Measurements from ENCODE around the gene NLRP6. TPM values are rescaled to one million over a fixed set of nuclear protein-coding genes. Genes with fewer than 3 reads are reported as not detected.

The NLRP6 gene
- total RNA-seq, 4 donors from 2014 or later, result 0.15 to 1.3 (median 0.64) TPM

DNA sequence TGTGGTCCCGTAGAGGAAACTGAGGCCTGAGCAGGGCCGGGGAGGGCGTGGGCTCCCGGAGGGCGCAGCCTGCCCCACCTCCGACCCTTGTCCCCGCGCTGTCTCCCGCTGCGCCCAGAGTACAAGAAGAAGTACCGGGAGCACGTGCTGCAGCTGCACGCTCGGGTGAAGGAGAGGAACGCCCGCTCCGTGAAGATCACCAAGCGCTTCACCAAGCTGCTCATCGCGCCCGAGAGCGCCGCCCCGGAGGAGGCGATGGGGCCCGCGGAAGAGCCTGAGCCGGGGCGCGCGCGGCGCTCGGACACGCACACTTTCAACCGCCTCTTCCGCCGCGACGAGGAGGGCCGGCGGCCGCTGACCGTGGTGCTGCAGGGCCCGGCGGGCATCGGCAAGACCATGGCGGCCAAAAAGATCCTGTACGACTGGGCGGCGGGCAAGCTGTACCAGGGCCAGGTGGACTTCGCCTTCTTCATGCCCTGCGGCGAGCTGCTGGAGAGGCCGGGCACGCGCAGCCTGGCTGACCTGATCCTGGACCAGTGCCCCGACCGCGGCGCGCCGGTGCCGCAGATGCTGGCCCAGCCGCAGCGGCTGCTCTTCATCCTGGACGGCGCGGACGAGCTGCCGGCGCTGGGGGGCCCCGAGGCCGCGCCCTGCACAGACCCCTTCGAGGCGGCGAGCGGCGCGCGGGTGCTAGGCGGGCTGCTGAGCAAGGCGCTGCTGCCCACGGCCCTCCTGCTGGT, 1.9 kb downstream of the NLRP6 start:
- peaks cover 34% of the 10 kb centered on the region for H3K4me1 ChIP-seq
- H3K27ac ChIP-seq, result no peak overlapping the region
- H3K9me3 ChIP-seq, result no peaks in the 10 kb centered on the region
- DNase-seq (ENCODE audit: low spot score in 2 of 2), result peak; percentile 66 to 74
- H3K36me3 ChIP-seq, result no peaks in the 10 kb centered on the region
- 1% methylated on average over 16 of the region's 85 CpGs for WGBS
- peaks cover 73% of the 10 kb centered on the region for H3K27me3 ChIP-seq
- peak overlapping the region; percentile 44 for H3K4me3 ChIP-seq
- TF ChIP-seq EP300 (IDR thresholded peaks at IDR 0.05) (no peak), POLR2A (IDR thresholded peaks at IDR 0.05) (no peak), POLR2AphosphoS5 (IDR thresholded peaks at IDR 0.05) (no peak)
- TF ChIP-seq, protein P1, sequence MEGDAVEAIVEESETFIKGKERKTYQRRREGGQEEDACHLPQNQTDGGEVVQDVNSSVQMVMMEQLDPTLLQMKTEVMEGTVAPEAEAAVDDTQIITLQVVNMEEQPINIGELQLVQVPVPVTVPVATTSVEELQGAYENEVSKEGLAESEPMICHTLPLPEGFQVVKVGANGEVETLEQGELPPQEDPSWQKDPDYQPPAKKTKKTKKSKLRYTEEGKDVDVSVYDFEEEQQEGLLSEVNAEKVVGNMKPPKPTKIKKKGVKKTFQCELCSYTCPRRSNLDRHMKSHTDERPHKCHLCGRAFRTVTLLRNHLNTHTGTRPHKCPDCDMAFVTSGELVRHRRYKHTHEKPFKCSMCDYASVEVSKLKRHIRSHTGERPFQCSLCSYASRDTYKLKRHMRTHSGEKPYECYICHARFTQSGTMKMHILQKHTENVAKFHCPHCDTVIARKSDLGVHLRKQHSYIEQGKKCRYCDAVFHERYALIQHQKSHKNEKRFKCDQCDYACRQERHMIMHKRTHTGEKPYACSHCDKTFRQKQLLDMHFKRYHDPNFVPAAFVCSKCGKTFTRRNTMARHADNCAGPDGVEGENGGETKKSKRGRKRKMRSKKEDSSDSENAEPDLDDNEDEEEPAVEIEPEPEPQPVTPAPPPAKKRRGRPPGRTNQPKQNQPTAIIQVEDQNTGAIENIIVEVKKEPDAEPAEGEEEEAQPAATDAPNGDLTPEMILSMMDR (IDR thresholded peaks at IDR 0.05), result no peak

DNA sequence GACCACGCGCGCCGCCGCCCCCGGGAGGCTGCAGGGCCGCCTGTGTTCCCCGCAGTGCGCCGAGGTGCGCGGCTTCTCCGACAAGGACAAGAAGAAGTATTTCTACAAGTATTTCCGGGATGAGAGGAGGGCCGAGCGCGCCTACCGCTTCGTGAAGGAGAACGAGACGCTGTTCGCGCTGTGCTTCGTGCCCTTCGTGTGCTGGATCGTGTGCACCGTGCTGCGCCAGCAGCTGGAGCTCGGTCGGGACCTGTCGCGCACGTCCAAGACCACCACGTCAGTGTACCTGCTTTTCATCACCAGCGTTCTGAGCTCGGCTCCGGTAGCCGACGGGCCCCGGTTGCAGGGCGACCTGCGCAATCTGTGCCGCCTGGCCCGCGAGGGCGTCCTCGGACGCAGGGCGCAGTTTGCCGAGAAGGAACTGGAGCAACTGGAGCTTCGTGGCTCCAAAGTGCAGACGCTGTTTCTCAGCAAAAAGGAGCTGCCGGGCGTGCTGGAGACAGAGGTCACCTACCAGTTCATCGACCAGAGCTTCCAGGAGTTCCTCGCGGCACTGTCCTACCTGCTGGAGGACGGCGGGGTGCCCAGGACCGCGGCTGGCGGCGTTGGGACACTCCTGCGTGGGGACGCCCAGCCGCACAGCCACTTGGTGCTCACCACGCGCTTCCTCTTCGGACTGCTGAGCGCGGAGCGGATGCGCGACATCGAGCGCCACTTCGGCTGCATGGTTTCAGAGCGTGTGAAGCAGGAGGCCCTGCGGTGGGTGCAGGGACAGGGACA, 2.7 kb downstream of the NLRP6 start:
- peak overlapping the region; percentile 44 for H3K4me3 ChIP-seq

DNA sequence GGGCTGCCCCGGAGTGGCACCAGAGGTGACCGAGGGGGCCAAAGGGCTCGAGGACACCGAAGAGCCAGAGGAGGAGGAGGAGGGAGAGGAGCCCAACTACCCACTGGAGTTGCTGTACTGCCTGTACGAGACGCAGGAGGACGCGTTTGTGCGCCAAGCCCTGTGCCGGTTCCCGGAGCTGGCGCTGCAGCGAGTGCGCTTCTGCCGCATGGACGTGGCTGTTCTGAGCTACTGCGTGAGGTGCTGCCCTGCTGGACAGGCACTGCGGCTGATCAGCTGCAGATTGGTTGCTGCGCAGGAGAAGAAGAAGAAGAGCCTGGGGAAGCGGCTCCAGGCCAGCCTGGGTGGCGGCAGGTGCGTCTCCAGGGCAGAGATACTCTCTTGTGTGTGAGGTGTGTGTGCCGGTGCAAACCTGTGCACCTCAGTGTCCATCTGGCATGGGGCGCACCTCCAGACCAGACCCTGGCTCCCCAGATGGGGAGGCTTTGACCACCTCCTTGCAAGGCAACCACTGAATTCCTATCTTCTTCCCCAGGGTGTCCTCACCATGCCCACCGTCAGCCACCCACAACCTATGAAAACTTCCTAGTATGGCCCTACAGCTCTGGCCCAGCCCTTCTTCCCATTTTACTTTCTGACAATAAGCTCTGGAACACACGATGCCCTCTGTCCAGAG, 3.4 kb downstream of the NLRP6 start:
- H3K9me3 ChIP-seq, result no peaks in the 10 kb centered on the region
- TF ChIP-seq POLR2AphosphoS5 (IDR thresholded peaks at IDR 0.05) (no peak), POLR2A (IDR thresholded peaks at IDR 0.05) (no peak), EP300 (IDR thresholded peaks at IDR 0.05) (no peak)
- TF ChIP-seq, protein P1 (IDR thresholded peaks at IDR 0.05), result no peak
- peaks cover 85% of the 10 kb centered on the region for H3K27me3 ChIP-seq
- H3K27ac ChIP-seq, result no peak overlapping the region
- H3K36me3 ChIP-seq, result no peaks in the 10 kb centered on the region
- DNase-seq (ENCODE audit: low spot score in 2 of 2), result peak in 1 of 2 donors; percentile 66
- H3K4me3 ChIP-seq, result peak overlapping the region; percentile 44
- WGBS, result 30% methylated on average over 14 of the region's 26 CpGs
- peaks cover 34% of the 10 kb centered on the region for H3K4me1 ChIP-seq

More for the DNA sequence above, 2.7 kb downstream of the NLRP6 start:
- no peaks in the 10 kb centered on the region for H3K36me3 ChIP-seq
- no peak for TF ChIP-seq POLR2AphosphoS5 (IDR thresholded peaks at IDR 0.05)
- H3K27me3 ChIP-seq, result peaks cover 80% of the 10 kb centered on the region
- 11% methylated on average over 29 of the region's 79 CpGs for WGBS
- peaks cover 34% of the 10 kb centered on the region for H3K4me1 ChIP-seq
- DNase-seq (ENCODE audit: low spot score in 2 of 2), result peak; percentile 62 to 77
- no peak overlapping the region for H3K27ac ChIP-seq
- no peaks in the 10 kb centered on the region for H3K9me3 ChIP-seq

DNA sequence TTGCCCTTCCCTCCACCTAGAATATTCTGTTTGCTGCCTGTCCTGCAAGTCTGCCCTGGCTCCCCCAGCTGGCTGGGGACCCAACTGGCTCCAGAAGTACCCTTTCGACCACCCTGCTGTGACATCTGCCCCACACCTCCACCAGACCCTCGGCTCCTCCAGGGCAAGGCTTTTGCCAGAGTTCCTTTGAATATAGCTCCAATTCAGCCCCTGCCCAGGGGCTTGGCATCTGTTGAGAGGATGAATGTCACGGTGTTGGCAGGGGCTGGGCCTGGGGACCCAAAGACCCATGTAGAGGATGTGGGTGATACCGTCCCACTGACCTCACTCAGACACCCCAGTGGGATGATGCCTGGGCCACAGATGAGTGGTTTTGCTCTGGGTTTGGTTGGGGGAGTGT, 4.0 kb downstream of the NLRP6 start:
- peaks cover 35% of the 10 kb centered on the region for H3K4me1 ChIP-seq
- no peaks in the 10 kb centered on the region for H3K36me3 ChIP-seq
- TF ChIP-seq EP300 (IDR thresholded peaks at IDR 0.05) (no peak), POLR2A (IDR thresholded peaks at IDR 0.05) (no peak), POLR2AphosphoS5 (IDR thresholded peaks at IDR 0.05) (no peak)
- TF ChIP-seq, protein P1 (IDR thresholded peaks at IDR 0.05), result no peak
- no peak overlapping the region for H3K27ac ChIP-seq
- peaks cover 85% of the 10 kb centered on the region for H3K27me3 ChIP-seq
- 70% methylated on average over 4 of the region's 4 CpGs for WGBS
- no peaks in the 10 kb centered on the region for H3K9me3 ChIP-seq
- no peak overlapping the region for H3K4me3 ChIP-seq
- no peak for DNase-seq (ENCODE audit: low spot score in 2 of 2)

DNA sequence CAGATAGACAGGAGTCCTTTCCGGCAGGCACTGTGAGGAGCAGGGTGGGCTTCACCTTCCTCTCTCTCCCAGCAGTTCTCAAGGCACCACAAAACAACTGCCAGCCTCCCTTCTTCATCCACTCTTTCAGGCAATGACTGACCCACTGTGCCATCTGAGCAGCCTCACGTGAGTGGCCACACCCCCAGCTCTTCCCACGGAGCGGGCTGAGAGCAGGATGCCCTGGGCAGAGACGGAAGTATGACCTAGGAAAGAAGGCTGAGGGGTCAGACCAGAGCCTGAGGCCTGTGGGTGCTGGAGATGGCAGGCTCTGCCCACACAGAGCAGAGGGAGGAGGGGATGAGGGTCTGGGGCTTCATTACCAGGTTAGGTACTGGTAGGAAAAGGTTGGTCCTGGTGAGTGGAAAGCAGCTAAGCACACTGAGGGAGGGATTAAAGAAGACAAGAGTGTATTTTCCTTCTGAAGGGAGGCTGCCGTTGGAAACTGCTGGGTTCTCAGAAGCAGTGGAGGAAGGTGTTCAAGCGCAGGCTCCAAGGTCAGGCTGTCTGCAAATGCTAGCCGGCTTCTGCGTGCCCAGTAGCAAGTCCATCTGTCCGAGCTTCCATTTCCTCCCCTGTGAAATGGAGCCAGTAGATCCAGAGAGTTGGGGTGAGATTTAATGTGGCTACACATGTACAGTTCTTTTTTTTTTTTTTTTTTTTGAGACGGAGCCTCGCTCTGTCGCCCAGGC, 4.6 kb downstream of the NLRP6 start:
- H3K36me3 ChIP-seq, result no peaks in the 10 kb centered on the region
- H3K4me1 ChIP-seq, result peaks cover 38% of the 10 kb centered on the region
- DNase-seq (ENCODE audit: low spot score in 2 of 2), result peak in 1 of 2 donors; percentile 52
- H3K27ac ChIP-seq, result no peak overlapping the region
- WGBS, result 63% methylated on average over 13 of the region's 13 CpGs
- no peak overlapping the region for H3K4me3 ChIP-seq
- peaks cover 86% of the 10 kb centered on the region for H3K27me3 ChIP-seq
- H3K9me3 ChIP-seq, result no peaks in the 10 kb centered on the region
- TF ChIP-seq POLR2AphosphoS5 (IDR thresholded peaks at IDR 0.05) (no peak), POLR2A (IDR thresholded peaks at IDR 0.05) (no peak), EP300 (IDR thresholded peaks at IDR 0.05) (no peak)
- TF ChIP-seq, protein P1 (IDR thresholded peaks at IDR 0.05), result no peak

Data from suprapubic skin (tissue), 4 donors.